ENCODE data around the gene TANC2.
"Not testable (repeated sequence)": the region's sequence is repeated elsewhere in the genome, so short reads cannot be mapped to it uniquely, and the experiment has no call there.

TANC2 gene

DNA sequence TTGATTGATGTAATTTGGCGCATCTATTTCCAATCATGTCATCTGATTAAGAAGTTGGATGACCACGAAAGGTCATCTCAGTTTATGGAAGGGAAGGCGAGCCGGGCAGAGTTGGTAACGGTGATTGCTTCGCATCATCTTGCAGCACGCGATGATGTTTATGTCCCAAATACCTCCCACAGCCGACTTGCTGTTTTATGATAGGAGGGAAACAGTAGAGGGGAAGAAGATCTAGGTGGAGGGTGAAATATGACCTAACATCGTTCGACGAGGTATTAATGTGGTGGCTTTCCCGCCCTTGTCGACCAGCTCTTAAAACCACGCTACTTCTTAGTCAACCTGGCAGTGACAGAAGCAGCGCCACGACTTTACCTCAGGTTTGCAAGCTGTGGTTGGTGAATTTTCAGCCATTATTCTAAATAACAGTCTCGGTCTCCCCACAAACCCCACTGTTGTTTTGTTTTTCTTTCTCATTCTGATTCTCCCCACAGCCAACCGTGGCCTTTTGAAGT is 805 bp upstream of the TANC2 start:
- DNase-seq, result no peak

- DNase-seq, result peak in 1 of 3 donors; percentile 25
Measured at GRCh38 chr17:62966426-62967204, 580 bp downstream of the TANC2 start.

DNA sequence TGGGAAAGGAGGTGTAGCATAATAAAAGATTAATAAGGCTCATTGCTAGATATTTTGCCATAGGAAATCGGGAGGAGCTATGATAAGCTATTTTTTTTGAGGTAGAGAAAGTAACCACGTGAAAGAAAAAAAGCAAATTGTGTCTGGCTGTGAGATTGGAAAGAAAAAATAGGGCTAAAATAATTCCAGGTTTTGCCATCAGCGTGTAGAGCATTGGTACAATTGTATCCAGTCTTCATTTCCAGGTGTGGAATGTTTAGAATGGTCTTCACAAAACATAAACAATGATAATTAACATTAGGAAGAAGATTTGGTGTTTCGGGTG is 1.1 kb downstream of the TANC2 start:
- no peak for DNase-seq

DNA sequence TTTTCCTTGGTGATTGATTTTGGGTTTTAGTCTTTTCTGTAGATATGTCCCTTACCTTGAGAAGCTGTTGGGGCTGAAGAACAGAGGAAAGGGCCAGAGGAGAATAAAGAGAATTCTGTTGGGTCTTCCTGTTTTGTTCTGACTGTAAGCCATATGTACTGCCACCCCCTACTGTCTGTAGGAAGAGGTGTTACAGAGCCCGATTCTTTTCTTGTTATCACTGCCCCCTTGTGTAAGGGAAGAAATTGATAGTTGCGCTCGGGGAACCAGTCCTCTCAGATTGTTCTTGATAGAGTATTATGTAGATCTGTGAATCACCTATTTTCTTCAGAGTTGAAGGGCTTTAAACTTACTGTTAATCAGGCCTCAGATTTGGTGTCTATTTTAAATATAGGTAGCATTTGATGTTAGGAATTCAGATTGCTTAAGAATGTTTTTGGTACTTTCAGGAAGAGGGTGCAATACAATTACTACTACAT is 2.4 kb downstream of the TANC2 start:
- DNase-seq, result peak; percentile 83 to 91 (median 90)

- no peak for DNase-seq
Measured at GRCh38 chr17:62970610-62971009, 4.6 kb downstream of the TANC2 start.

- DNase-seq, result no peak
Measured at GRCh38 chr17:62971853-62972252, 5.8 kb downstream of the TANC2 start.

- DNase-seq, result no peak
Measured at GRCh38 chr17:62974788-62975187, 8.8 kb downstream of the TANC2 start.

GRCh38 chr17:62975206-62975605 is 9.2 kb downstream of the TANC2 start:
- no peak for DNase-seq

DNA sequence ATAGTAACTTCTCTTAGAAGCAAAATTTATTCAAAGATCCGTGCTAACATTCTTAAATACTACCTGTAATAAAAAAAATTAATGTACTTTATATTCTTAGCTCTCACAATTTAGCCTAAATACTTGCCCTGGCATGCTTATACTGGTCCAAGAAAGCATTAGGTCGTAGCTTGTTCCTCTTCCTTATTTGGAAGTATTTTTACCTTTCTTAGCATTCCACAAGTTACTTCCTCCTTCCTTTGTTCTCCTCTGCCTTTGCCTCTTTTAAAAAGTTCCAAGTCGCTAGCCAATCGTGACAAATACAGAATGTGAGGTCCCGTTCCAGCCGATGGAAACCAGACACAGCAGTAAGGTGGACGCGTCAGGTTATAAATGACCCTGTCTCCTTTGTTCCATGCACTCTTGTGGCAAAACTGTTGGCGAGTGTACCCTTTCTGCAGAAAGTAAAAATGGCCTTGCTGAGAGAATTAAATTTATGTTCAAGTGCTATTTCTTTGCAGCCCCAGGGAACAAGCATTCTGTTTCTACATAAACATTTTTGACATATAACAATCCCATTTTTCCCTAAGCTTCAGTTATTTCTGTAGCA is 10.7 kb downstream of the TANC2 start:
- DNase-seq, result not testable (repeated sequence)

DNA sequence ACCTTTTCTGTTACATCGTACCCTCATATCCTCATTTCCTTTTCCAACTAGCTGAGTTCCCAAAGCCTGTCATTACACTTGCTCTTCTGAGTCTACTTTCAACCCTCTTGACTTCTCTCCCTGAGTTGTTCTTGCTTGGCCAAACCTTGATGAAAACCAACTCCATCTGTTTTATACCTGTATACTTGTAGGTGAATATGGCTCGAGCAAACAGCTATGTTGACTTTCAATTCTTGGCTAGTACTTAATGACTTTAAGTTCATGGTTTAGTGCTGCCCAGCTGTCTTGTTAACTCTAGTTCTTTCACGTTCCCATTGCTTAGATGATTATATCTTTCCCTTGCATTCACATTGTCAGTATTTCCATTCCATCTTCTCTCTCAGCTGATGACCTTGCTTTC is 14.8 kb downstream of the TANC2 start:
- no peak for DNase-seq

DNA sequence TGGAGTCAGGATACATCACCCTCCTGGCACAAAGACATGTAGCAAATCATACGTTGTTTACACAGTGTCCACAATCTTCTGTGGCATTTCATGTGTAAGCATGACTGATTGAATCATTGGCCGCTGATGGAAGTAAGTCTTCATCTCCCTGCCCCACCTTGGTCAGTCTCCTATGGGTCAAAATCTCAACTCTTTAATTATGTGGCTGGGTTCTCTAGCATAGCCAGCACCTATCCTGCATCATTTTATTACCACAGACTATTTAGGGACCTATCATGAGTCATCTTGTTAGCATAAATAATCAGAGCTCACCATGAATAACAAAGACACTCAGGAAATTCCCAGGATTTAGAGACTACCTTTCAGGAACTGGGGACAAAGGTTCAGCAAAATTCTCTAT is 15.9 kb downstream of the TANC2 start:
- no peak for DNase-seq

DNA sequence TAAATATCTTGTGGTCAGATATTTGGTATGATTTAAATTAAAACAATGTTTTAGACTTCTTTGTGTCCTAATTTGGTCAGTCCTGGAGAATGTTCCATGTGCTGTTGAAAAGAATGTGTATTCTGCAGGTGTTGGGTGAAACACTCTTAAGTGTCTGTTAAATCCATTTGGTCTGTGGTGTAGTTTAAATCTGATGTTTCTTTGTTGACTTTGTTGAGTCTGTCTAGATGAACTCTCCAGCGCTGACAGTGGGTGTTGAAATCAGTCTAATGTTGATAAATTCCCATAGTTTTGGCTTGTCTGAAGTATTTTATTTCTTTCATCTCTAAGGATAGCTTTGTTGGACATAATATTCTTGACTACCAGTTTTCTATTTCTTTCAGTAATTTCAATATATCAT is 18.8 kb downstream of the TANC2 start:
- no peak for DNase-seq

DNA sequence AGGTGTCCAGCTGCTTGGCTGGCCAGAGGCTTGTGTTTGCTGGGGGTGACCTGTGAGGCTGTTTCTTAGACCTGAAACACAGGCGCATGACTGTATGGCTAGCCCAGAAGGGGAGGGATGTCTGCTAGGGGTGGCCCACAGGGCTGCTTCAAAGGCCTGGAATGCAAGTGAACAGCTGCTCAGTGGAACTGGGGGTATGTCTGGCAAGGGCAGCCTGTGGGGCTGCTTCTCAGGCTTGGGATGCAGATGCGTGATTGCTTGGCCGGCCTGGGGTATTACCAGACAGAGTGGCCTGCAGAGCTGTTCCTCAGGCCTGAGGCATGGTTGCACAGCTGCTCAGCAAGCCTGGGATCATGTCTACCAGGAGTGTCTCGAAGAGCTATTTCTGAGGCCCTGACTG is 20.5 kb downstream of the TANC2 start:
- no peak for DNase-seq

- DNase-seq, result no peak
Measured at GRCh38 chr17:62987136-62987535, 21.1 kb downstream of the TANC2 start.

GRCh38 chr17:62989501-62989900 is 23.5 kb downstream of the TANC2 start:
- DNase-seq, result no peak

GRCh38 chr17:62994931-62995330 is 28.9 kb downstream of the TANC2 start:
- DNase-seq, result peak in 1 of 3 donors; percentile 12

- DNase-seq, result peak; percentile 69 to 84 (median 77)
Measured at GRCh38 chr17:62995377-62995885, 29.4 kb downstream of the TANC2 start.

DNA sequence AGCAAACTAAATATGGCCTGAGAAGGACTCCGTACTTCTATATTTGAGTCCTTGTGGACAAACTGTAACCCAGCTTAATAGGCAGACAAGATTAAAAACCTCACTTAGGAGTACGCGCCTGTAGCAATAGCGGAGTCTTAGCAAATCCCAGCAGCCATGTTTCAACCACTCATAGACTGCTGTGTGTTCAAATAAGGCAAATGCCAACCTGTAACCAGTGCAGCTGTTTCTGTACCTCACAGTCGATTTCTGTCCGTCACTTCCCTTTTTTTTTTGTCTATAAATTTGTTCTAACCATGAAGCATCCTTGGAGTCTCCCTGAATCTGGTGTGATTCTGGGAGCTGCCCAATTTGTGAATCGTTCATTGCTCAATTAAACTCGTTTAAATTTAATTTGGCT is 30.2 kb downstream of the TANC2 start:
- DNase-seq, result peak; percentile 17 to 49 (median 32)

- peak; percentile 60 to 74 (median 70) for DNase-seq
Measured at GRCh38 chr17:62998166-62998565, 32.1 kb downstream of the TANC2 start.

- DNase-seq, result no peak
Measured at GRCh38 chr17:62998665-62999393, 32.8 kb downstream of the TANC2 start.

- DNase-seq, result no peak
Measured at GRCh38 chr17:62999736-63000135, 33.7 kb downstream of the TANC2 start.

- peak; percentile 19 to 56 (median 55) for DNase-seq
Measured at GRCh38 chr17:63001689-63002394, 35.8 kb downstream of the TANC2 start.

DNA sequence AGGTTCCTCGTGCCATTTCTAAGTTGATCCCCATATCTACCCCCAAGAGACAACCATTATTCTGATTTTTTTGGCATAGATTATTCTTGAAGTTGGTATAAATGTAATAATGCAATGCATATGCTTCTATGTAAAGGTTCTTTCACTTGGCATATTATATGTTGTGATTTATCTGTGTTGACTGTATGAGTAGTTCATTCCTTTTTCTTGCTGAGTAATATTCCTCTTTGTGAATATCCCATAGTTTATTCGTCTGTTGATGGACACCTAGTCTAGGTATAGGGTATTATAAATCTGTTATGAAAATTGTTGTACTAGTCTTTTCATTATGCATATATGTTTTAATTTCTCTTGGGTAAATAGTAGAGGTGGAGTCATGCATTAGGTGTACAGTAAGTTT is 36.6 kb downstream of the TANC2 start:
- DNase-seq, result no peak
